GM19452 (cell line): ENCODE measurements around the gene TBC1D10B.

ENCODE experiments used
- ATAC-seq: cut with Tn5 transposase; IDR thresholded peaks from one replicate; pipeline ENCODE4 v1.9.1; 2021; ENCODE audit not compliant: unreplicated experiment

TBC1D10B gene

DNA sequence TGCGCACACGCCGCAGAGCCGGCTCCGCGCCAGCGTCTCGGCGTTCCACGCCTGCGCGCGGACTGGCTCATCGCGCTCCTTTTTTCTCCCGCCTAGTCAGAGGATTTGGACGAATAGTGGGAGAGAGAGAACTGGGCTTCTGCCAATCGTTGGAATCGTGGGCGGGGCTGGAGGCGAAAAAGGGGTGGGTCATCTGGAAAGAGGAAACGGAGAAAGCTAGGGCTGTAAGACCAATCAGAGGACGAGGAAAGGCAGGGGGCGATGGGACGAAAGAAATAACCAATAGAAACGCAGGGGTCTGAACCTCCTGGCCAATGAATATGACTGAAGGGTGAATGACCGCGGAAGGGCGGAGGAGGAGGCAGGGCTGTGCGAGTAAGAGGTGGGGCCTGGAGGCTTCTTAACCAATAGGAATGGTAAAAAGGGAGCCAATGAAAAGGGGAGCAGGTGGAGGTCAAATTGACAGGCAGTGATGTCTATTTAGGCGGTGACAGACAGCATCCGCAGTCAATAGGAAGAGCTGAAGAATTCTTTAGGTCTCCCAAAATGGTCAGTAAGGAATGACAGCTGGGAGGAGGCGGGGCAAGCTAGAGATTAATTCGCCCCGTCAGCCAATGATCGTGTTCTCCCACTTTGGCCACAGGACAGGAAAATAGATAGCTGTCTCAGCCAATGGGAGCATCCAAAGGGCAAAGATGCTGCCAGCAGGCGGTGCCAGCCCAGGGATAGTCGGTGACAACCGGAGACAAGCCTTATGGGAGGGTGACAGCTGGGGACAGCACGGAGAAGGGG, at the start of gene TBC1D10B:
TBC1D10B (minus strand) TSS at position 39 of the 792 bp plus-strand sequence. CDS start 311 bp downstream, outside the sequence.
- peak; percentile 72 for ATAC-seq

- no peak for ATAC-seq
These were observed 48.3 kb upstream of the TBC1D10B start for GRCh38 chr16:30418350-30419181.

DNA sequence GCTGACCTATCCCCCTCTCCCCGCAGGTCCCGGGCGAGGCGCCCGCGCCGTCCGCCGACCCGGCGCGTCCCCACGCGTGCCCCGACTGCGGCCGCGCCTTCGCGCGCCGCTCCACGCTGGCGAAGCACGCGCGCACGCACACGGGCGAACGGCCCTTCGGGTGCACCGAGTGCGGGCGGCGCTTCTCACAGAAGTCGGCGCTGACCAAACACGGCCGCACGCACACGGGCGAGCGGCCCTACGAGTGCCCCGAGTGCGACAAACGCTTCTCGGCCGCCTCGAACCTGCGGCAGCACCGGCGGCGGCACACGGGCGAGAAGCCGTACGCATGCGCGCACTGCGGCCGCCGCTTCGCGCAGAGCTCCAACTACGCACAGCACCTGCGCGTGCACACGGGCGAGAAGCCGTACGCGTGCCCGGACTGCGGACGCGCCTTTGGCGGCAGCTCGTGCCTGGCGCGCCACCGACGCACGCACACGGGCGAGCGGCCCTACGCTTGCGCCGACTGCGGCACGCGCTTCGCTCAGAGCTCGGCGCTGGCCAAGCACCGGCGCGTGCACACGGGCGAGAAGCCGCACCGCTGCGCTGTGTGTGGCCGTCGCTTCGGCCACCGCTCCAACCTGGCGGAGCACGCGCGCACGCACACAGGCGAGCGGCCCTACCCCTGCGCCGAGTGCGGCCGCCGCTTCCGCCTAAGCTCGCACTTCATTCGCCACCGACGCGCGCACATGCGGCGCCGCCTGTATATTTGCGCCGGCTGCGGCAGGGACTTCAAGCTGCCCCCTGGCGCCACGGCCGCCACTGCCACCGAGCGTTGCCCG, 47.4 kb upstream of the TBC1D10B start:
- ATAC-seq: peak; percentile 74

DNA sequence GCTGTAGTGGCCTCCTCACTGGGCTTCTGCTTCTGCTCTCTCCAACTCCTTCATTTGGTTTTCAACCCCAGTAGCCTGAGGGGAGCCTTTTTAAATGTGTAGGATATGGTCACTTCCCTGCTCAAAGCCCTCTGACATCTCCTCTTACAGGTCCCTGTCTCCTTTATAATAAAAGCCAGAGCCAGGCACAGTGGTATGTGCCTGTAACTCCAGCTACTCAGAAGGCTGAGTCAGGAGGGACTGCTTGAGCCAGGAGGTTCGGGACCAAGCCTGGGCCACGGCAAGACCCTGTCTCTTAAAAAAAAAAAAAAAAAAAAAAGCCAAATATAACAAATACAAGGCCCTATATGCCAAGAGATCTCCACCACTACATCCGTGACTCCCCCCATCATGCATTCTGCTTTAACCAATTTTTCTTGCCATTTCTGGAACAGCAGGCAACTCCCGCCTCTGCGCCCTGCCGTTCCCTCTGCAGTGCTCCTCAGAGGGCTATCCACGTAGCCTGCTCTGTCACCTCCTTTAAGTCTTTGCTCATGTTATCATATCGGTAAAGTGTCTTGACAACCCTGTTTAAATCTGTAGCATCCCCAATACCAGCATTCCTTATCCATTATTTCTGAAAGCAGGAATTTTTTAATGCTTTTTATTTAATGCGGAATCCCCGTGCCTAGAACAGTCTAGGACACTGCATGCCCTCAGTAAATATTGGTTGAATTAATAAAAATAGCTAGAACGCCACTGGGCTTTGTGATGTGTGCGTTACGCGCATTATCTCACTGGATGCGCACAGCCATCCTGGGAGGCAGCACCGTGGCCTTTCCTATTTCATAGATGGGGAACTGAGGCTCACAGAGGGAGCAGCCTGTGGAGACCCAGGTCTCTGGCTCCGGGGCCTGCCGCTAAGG, 46.6 kb upstream of the TBC1D10B start:
- ATAC-seq: no peak

DNA sequence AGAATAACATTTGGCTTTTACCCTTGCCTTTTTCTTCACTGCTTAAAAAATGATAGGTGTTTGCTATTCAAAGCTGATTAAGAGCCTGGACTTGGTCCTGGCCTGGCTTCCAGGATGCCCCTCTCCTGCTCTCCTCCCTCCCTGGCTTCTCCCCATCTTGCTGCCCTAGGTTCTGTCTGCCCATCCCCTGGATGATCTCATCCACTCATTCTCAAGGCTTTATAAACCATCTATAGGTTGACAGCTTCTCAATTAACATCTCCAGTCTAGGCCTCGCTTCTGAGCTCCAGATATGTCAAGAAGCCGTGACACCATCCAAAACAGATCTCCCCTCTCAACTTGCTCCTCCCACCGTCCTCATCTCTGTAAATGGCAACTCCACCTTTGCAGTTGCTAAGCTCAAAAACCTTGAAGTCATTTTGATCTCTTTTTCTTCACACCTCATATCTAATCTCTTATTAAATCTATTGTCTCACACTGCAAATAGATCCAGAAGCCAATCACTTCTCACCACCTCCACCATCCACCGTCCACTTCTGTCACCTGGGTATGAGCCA, 45.8 kb upstream of the TBC1D10B start:
- no peak for ATAC-seq

DNA sequence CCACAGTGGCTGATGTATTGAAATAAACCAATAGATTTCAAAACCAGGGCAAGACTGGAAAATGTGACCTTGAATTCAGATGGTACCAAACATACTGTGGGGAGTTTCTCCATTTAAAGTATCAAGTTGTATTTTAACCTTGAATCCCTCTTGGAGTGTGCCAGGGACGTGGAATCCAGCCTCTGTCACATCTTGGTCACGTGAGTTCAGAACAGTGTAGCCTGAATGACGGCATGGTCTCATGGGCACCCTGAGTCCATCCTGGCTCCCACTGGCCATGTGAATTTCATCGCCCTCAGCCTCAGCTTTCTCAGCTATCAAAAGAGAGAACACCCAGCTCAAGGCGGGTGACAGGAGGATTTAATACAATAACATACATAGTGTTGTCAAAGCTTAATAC, 43.9 kb upstream of the TBC1D10B start:
- ATAC-seq: no peak

DNA sequence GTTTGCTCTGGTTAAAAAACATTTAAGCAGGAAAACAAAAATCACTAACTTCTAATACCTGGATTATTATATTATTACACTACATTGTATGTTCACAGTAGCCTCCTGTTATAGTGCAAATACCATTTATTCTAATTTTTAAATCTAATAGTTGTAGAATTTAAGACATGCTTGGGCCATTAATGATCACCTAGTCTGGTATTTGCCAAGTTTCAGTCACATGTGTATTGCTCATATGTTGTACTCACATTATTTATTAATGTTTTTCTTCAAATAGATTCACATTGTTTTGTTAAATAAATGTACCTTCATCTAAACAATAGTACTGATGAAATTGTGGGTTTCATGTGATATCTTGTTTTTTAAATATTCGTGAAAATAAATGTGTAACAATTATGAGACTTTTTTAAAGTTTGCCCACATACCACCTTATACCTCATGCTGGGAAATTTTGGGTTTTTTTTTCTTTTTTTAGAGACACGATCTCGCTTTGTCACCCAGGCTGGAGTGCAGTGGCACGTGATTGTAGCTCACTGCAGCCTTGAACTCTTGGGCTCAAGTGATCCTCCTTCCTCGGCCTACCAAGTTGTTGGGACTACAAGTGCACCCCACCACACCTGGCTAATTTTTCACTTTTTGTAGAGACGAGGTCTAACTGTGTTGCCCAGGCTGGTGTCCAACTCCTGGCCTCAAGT, 43.0 kb upstream of the TBC1D10B start:
- ATAC-seq: no peak

GRCh38 chr16:30409125-30410060, 39.1 kb upstream of the TBC1D10B start:
- no peak for ATAC-seq

DNA sequence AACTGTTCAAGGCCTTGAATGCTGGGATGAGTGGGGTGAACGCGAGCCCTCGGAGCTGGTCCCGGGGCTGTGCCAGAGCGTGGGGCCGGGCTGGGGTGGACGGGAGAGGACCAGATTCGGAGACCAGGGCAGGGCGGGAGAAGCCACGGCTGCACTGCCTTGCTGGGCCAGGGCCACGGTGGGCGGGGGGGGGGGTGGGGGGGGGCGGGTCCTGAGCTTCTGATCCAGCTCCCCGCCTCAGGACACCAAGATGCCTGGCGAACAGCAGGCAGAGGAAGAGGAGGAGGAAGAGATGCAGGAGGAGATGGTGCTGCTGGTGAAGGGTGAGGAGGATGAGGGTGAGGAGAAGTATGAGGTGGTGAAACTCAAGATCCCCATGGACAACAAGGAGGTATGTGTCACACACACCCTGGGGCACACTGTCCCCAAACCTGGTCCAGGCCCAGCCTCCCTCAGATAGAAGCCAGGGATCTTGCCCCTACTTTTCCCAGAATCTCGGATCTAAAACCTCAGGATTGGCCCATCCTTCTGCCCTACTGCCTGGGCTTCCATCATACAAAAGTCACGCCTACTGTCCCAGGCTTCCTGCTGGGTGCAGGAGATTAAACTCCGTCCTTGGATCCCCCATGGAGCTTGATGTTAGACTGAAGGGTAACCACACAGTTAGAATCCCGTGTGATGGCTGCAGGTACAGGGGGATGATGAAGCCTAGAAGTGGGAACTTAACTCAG, 37.7 kb upstream of the TBC1D10B start:
- ATAC-seq: peak; percentile 6

DNA sequence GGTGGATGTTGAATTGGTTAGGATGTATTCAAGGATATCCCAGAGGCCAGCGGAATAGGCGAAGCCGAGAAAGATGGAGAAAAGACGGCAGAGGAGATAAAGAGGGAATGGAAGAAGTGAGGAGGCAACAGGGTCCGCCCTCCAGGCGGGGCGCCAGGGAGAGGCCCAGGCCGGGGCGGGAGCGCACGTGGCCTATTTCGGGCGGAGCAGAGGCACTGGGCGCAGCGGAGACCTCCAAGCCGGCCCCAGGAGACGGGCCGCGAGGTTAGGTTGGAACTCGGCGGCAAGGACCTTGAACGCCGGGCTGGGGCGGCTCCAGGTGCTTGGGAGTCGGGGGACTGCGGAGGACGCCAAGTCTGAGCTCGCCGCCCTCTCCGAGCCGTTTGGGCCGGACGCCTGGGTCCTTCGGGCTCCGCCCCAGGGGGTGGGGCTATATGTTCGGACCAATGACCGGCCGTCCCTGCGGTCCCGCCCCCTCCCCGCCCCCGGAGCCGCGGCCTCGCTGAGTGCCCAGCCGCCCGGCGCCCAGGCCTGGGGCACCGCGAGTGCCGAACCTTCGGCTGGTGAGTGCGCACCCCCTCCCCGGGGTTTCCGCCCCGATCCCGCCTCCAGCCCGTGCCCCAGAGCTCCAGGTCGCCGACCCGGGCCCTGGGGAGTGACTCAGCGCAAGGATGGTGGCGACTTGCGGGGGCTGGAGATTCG, 37.0 kb upstream of the TBC1D10B start, which contains the start of gene ZNF771:
ZNF771 (plus strand) TSS at position 505 of the 702 bp plus-strand sequence. CDS start 448 bp downstream, outside the sequence.
- peak; percentile 75 for ATAC-seq

GRCh38 chr16:30406795-30407101, 36.5 kb upstream of the TBC1D10B start:
- no peak for ATAC-seq

GRCh38 chr16:30401768-30402425, 31.6 kb upstream of the TBC1D10B start:
- no peak for ATAC-seq

DNA sequence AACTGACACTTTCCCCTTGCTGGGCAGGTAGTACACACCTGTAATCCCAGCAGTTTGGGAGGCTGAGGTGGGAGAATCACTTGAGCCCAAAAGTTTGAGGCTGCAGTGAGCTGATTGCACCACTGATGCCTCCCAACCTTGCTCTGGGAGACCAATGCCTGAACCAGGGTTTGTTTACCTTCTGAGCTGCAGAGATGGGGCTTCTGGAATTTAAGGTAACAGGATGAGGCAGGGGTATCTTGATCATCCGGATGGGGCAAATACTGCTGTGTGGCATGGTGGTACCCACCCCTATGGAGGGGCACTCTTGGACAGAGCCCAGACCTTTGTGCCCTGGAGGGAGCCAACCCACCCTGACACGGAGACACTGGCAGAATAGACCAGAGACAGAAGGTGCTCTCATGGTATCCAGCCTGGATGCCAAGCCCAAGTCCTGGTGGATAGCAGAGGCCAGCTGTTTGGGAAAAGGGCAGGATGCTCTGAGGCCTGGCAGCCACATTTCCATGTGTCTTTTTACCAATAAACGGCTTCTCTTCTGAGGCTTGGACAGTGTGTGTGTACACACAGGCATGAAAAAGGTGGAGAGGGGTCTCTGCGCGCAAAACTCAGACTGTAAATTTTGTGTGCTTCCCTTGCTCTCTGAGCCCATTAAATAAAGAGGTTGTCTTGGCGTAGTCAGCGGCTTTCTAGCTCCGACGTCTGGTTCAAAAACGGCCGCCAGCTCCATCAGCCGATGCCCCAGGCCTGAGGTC, 29.3 kb upstream of the TBC1D10B start:
- no peak for ATAC-seq

GRCh38 chr16:30398661-30399434, 28.6 kb upstream of the TBC1D10B start:
- no peak for ATAC-seq
